Body of pancreas (tissue), 4 donors: ENCODE measurements around the gene TBX1.
A peak's percentile ranks its signal among the peaks of the same experiment; 100 is the strongest.

Experiments used
- CTCF ChIP-seq, 7 experiments: fragments of 450-650 bp in 4 of 7; fragments of 200-600 bp in 3 of 7; sonication (generic) in 3 of 7; IDR thresholded peaks; one replicate each; pipeline ENCODE4 v1.5.1; 2016 to 2019; ENCODE audit warnings: antibody characterized with exemption in 7 of 7
- POLR2A ChIP-seq, 3 donors: fragments of 450-650 bp; IDR thresholded peaks; one replicate each; pipeline ENCODE4 v1.6.1; 2016; ENCODE audit warnings: antibody characterized with exemption in 3 of 3, mild to moderate bottlenecking in 2 of 3

DNA sequence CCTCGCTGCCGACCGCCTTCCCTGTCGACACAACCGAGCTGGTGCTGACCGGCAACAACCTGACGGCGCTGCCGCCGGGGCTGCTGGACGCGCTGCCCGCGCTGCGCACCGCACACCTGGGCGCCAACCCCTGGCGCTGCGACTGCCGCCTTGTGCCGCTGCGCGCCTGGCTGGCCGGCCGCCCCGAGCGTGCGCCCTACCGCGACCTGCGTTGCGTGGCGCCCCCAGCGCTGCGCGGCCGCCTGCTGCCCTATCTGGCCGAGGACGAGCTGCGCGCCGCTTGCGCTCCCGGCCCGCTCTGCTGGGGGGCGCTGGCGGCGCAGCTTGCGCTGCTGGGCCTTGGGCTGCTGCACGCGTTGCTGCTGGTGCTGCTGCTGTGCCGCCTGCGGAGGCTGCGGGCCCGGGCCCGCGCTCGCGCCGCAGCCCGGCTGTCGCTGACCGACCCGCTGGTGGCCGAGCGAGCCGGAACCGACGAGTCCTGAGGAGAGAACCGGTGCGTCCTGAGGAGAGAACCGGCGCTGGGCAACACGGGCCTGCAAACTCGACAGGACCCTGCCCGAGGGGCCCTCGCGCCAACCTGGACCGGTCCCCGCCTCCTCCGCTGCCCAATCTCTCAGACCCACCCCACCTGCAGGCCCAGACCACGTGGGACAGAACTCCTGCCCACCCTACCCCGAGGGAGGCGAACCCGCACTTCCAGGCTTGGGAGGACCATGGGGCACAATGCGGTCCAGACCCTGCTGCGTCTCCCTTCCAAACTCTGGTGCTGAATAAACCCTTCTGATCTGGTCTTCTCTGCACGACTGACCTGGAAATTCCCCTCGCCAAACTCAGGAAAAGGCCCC is 36.4 kb upstream of the TBX1 start:
- TF ChIP-seq CTCF (IDR thresholded peaks at IDR 0.05) (peak in 4 of 7 experiments; percentile 1 to 45 (median 16)), POLR2A (IDR thresholded peaks at IDR 0.05) (no peak)
